GM19238 (cell line): Measurements from ENCODE around the gene HPCAL1.

Source experiments
- DNase-seq: peaks from one replicate; pipeline ENCODE4 v3.0.0; 2011; ENCODE audit warnings: low spot score; ENCODE audit not compliant: insufficient read length

HPCAL1 gene

DNA sequence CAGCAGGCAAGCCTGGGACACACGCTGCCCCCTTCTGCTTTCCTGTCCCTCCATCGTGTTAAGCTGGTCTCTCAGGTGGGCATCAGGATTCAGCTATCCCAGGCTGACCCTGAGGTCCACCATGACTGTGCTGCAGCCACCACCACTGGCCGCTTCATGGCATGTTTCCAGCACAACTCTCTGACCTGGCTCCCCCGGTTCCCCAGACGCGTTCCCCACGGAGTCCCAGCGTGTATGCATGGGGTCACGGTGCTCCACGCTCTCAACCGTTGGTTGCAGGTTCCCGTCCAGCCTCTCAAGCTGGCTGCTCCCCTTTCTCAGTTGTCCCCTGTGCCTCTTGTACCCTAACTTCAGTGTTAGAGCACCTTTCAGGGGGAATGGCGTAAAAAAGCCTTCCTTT lies 20.3 kb downstream of the HPCAL1 start:
- DNase-seq: no peak

DNA sequence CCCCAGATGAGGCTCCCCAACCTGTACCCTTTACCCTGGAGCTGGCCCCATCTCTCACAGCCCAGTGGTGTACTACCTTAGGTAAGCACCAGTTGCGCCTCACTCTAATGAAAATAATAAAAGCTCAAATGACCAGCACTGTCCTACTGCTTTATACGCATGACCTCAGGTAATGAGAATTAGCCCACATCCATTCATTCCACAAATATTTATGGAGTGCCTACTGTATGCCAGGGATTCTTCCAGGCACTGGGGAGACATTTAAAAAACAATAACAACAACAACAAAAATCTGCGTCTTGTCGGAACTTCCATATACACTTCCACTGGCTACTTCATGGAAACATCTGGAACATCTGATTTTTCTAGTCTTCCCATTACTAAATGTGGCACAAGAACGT lies 20.8 kb downstream of the HPCAL1 start:
- no peak for DNase-seq

DNA sequence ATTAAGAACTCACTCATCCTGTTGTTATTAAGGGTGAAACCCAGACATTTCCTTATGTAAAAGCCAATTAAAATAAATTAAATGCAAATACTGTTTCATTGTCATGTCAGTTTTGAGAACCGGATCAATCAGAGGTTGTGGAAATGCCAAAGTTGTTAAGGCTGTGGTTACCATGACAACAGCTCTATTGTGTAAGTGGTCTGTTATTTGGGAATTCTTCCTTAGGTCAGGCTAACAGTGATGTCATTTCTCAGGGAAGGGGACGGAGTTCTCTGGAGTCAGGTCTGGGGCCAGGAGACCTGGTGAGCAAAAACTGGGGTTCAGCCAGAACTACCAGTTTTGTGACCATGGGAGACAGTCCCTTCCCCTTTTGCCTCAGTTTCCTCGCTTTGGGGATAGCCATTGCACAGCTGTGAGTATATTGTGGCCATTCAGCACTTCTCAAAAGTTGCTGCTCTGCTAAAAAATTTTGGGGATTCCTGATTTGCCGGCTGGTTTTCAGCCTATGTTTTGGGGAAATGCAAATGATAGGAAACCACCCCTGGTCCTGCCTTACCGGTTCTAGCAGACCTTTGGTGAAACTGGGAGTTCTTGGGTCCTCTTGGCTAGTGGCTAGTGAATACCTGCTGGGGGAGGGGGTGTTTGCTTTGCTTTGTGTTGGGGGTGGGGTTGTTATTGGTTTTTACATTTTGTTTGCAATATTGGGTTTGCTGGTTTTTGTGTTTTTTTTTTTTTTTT lies 21.6 kb downstream of the HPCAL1 start:
- DNase-seq: no peak

DNA sequence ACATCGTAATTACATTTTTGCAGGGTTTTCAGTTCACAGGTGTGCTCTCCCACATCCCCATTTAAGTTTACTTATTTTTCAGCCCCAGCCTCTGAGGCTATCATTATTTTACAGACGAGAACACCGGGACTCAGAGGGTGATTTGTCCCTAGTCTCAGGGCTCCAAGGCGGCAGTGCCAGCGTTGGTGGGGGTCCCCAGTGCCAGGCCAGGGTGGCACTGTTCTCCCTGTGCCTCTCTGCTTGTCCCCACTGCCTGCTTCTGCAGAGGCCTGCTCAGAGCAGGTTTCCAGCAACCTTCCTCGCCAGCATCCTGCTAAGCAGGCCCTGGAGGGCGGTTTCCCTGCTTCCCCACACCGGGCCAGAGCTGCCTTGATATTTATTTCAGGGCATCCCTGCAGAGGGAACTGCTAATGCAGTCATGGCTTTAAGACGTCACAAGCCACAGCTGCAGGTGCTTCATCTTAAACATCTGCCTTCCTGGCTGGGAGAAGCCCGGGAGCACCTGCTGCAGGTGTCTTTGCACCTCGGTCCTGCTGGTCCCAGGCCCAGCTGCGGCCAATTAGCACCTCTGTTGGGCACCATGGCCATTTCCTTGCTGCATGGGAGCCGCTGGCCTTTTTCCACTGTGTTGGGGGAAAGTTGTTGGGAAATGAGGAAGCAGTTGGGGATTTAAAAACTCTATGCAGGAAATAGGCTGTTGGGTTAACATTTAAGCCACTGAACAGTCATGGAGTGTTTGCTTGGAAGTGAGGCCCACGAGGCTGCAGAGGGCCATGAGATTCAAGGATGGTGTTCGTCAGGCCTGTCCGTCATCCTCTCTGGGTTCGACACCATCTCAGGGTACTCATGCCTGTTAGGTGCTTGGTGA lies 22.8 kb downstream of the HPCAL1 start:
- DNase-seq: no peak

DNA sequence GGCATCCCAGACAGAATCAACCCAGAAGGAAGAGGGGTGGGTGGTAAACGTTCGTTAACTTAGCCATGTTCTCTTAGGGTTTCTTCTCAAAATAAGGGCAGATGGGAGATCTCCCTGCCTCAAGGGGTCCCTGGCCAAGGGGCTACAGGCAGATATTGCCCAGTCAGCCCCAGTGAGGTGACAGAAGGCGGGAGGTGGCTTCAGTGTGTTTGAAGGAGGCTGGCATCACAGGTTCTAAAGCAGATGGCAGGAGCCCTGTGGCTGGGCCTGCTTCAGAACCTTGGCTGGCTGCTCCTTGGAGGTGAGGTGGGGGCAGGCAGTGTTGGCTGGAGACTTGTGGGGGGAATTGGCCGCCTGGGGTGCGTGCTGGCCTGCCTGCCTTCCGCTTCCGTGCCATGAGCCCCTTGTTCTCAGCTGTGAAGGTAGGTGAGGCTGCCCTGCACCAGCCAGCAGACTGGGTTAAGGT lies 23.5 kb downstream of the HPCAL1 start:
- no peak for DNase-seq

DNA sequence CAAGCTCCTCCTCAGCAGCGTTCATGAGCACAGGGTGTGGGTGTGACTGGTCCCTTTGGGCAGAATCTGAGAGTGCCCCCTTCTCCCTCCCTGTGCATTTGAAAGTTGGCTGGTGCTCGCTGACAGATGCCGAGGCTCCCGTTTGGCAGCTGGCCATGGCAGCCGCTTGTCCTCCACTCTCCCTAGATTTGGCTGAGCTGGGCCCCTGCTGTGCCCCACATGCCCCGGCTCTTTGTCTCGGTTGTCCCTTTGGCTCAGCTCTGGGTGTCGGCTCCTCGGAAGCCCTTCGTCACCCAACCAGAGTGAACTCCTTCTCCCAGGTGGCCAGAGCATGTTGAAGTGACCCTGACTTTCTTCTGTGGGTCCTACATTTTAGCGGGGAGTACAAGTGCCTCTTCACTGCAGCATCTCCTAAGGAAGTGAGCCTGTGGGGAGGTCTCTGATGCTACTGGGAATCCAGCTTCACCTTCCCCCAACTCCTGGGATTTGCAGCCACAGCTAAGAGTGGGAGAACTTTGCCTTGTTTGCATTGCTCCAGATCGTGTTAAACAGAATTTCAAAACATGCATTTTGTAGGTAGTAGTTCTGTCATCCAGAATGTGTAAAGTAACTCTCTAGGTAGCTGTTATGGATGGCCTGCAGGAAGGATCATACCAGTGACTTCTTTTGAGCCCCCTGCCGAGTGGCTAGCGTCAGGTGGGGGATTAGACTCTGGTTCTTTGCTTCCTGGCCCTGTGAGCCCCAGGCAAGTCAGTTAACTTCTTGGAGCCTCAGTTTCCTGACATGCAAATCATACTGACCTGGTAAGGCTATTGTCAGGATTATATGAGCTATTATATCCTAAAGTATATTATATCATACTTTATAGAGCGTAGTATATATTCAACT lies 24.2 kb downstream of the HPCAL1 start:
- no peak for DNase-seq

DNA sequence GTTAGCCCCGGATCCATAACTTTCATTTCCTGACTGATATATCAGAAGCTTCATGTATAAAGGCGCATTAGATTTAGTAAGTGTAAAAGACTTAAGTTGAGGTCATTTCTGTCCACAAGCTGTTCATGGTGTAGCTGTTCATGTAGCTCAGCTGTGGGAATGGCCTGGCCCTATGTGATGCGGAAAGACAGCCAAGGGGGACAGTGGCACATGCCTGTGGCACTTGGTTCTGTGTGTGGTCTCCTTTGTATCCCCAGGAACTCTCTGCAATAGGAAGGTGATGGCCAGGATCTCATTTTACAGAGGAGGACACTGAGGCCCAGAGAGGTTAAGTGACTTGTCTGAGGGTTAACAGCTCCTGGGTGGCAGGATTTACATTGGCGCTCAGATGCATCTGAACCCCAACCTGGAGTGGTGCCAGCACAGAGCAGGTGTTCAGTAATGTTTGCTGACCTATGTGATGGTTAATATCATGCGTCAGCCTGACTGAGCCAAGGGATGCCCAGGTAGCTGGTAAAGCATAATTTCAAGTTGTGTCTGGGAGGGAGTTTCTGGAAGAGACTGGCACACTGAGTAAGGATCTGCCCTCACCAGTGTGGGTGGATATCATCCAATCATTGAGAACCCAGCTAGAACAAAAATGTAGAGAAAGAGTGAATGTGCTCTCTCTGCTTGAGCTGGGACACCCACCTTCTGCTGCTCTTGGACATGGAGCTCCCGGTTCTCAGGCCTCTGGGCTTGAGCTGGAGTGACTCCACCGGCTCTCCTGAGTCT lies 25.4 kb downstream of the HPCAL1 start:
- DNase-seq: no peak

DNA sequence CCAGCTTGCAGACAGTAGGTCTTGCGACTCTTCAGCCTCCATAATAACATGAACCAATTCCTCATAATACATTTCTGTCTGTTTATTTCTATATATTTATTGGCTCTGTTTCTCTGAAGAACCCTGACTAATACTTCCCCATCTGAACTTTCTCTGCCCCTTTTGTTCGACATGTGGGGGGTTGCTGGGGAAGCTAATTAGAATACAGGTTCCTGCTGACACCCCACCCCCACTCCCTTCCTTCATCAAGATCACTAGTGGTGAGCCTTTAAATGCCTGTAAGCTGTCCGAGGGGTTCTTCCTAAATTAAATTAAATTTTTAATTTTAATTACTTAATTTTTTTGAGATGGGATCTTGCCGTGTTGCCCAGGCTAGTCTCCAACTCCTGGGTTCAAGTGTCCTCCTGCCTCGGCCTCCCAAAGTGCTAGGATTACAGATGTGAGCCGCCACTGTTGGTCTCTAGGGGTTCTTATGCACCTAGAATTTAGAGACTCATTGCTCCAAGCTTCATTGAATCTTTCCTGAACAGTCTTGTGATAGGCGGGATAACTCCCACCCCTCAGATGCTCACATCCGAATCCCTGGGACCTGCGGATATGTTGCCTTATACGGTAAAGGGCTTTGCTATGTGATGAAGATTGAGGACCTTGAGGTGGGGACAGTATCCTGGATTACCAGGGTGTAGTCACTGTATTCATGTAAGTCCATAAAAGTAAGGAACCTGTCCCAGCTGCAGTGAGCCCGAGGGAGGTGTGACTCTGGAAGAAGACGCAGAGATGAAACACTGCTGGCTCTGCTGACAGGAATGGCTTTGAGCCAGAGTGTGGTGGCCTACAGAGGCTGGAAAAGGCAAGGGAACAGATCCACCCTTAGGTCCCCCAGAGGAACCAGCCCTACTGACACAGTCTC lies 26.2 kb downstream of the HPCAL1 start:
- no peak for DNase-seq

DNA sequence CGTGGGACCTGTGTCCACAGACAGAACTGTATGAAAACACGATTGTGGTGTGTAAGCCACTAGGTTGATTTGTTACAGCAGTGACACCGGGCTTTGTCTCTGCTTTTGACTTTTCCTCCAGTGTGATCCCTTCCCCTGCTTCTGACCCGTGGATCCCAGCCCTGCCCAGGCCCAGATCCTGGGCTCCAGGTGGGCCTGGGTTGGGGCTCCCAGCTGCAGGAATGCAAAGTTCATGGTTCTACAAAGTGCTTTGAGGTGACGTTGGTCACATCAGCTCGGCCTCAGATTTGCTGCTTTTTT lies 26.8 kb downstream of the HPCAL1 start:
- DNase-seq: no peak

DNA sequence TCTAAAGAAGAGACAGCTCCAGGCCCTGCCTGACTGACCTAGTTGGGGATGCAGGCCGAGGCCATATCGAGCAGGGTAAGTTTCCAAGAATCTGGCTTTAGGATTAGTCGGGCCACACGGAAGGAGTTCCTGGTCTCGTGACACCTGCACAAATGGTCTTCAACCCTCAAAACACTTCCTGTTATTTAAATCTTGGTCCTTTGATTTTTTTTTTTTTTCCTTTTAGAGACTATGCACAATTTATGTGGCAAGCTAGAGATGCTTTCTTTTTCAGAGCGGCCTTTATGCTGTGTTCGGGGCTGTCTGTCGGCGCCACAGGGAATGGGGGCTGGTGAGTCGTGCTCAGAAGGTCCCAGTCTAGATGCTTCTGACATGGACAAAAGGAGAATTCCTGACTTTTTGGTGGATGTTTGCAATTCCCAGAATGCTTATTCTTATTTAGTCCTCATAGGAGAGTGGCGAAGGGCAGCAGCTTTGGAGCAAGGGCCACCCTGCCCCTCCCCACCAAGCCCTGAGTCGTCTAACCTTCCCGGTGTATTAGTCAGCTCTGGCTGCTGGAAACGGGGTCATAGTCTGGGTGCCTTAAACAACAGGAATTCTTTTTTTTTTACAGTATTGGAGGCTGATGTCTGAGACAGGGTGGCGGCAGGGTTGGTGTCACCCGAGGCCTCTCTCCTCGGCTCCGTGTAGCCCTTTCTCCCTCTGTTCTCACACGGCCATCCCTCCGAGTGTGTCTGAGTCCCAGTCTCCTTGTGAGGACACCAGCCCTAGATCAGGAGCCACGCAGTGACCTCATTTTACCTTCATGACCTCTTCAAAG lies 27.4 kb downstream of the HPCAL1 start:
- no peak for DNase-seq

DNA sequence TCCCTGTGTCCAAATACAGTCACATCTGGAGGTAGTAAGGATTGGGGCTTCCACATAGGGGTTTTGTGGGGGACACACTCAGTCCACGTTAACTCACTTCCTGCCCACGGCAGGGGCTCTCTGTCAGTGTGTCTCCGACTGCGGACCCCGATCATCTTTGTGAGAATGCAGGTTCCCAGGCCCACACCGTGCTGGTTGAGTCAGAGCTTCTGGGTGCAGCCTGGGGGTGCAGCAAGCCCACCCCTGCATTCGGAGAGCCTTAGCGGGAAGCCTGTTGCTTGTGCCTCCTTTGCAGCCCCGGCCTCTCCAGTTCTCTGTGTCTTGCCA lies 28.0 kb downstream of the HPCAL1 start:
- no peak for DNase-seq

DNA sequence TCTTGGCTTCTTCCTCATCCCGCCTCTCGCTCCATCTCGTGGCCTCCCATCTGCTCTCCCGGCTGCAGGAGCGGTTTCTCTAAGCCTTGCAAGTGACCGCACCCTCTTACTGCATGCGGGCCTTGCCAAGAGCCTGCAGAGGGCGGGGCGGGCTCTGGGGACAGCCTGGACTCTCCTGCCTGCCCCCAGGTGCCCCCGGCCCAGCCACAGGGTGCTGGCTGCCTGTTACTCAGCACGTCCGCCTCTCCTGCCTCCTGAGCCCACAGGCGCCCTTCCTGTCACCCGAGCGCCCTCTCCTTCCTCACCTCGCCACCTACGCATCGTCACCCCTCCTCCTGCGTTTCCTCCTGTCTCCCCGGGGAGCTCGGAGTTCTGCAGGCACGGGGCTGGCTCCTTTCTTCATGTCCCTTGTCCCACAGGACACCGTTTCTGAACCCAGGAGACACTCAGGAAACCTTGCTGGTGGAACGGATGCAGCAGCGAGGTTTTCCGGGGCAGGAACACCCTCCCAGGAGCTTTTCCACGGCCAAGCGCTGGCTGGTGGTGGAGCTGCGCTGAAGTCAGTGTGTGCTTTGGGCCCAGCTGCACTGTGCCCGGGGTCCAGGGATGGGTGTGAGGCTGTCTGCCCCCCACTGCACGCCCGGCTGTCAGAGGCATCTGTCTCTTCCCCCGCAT lies 28.5 kb downstream of the HPCAL1 start:
- DNase-seq: peak; percentile 48

DNA sequence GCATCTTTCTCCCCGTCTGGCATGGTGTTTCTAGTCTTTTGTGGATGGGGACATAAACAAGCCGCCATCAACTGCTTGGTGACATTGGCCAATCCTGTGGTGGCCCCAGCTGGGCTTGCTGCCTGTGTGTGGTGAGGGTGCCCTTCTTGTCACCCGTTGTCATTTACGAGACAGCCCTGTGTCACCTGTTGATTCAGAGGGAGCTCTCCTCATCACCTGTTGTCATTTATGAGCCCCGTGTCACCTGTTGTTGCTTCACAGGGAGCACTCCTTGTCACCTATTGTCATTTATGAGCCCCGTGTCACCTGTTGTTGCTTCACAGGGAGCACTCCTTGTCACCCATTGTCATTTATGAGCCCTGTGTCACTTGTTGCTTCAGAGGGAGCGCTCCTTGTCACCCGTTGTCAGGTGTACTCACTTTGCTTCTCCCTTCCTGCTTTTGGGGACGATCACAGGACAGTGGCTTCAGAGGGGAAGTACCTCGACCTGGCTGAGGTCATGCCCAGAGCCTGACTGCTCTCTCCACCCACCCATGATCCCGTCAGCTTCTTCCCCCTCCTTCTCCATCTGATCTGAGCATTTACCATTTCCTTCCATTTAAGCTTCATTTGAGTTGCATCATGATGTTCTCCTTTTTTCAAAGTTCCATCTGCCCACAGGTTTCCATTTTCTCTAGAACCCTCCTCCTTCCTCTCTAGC lies 29.1 kb downstream of the HPCAL1 start:
- peak; percentile 40 for DNase-seq

DNA sequence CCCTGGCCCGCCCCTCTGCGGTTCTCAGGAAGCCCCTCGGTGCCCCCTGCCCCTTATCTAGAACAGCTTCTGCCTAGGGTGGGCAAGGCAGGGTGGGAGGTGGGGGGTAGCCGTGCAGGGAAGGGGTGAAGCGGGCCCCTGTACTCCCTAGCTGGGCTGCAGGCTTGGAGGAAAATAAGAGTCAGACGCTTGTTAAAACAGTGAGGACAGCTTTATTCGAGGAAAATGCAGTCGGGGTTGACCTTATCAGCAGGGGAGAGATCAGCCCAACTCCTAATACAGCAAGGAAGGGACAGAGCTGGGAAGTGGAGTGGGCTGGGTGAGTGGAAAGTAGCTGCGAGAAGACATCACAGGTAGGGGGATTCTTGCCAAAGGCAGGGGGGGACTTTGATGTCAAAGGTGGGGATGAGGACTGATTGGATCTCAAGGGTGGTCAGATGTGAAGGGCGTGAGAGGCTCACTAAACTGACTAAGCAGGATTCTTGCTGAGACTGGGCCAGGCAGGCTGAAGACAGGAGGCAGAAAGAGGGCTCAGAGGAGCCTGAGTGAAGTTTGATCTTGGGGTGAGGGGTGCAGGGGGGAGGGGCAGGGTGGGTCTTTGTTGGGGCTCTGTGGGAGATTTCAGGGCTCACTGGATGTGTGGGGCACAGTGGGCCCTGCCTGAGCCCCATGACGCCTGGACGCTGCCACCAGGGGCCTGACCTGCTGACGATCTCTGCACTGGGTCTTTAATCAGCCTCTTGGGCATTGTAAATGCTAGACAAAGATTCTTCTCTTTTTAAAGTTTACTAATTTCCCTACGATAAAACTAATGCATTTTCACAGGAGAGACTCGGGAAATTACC lies 29.9 kb downstream of the HPCAL1 start:
- DNase-seq: no peak

DNA sequence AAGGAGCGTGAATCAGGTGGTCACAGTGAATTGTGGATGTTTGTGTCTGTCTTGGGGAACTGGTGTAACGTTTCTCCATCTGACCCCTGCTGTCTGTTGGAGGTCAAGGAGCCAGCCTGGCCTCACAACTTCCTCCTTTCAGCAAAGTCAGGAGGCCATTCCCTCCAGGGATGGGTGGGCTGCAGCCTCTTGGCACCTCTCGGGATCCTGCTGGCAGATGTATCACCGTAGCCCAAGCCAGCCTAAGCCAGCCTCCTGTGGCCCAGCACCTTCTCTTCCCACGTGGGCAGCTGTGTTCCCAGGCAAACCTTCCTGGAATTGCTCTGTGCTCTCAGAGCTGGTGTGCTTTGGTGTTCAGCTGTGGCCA lies 30.5 kb downstream of the HPCAL1 start:
- no peak for DNase-seq

DNA sequence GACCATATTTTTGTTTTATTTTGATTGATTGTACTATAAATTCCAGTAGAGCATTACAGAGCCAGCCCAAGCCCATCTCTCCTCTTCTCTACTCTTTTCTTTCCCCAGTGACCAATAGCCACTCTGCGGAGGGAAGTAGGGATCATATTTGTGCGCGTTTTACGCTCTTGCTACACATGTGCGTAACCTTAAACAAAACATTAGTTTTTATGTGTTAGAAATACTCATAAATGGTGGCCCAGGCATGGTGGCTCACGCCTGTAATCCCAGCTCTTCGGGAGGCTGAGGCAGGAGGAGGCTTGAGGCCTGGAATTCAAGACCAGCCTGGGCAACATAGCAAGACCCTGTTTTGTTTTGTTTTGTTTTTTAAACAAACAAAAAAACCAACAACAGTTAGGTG lies 31.3 kb downstream of the HPCAL1 start:
- no peak for DNase-seq
